Neural crest cell (in vitro differentiated cells): ENCODE results near the gene SEC14L3. TPM values are rescaled to one million over a fixed set of nuclear protein-coding genes. Genes with fewer than 3 reads are reported as not detected.

Experiments
- DNase-seq: peaks from one replicate; pipeline ENCODE4 v3.0.0; 2021; ENCODE audit warnings: low read depth, mixed read lengths, low spot score
- H3K27ac Mint-ChIP-seq: one replicate; pipeline ENCODE4 v1.8.0; 2021; ENCODE audit warnings: mild to moderate bottlenecking, mixed read lengths; ENCODE audit not compliant: unreplicated experiment
- H3K27me3 Mint-ChIP-seq: 2 replicates; pipeline ENCODE4 v1.8.0; 2021; ENCODE audit warnings: low read depth, mild to moderate bottlenecking, mixed read lengths
- H3K36me3 Mint-ChIP-seq: 2 replicates; pipeline ENCODE4 v1.8.0; 2021; ENCODE audit warnings: low read depth, mild to moderate bottlenecking, mixed read lengths
- H3K4me1 Mint-ChIP-seq: 2 replicates; pipeline ENCODE4 v1.8.0; 2021; ENCODE audit warnings: mixed read lengths
- H3K4me3 Mint-ChIP-seq: one replicate; pipeline ENCODE4 v1.8.0; 2021; ENCODE audit warnings: mild to moderate bottlenecking, mixed read lengths
- H3K9me3 Mint-ChIP-seq: 2 replicates; pipeline ENCODE4 v1.8.0; 2021; ENCODE audit warnings: mixed read lengths
- total RNA-seq: library from RNA; stranded (reverse); gene quantifications from 2 replicates; pipeline ENCODE4 v1.2.1, GENCODE V29; 2021
- TF ChIP-seq, protein P1 (sequence below): fragments of 200-600 bp; sonication (generic); conservative IDR thresholded peaks from 2 replicates; pipeline ENCODE4 v1.5.0; 2021; ENCODE audit warnings: antibody characterized with exemption, mild to moderate bottlenecking

The SEC14L3 gene
- total RNA-seq, 1 donor from 2014 or later = not detected

DNA sequence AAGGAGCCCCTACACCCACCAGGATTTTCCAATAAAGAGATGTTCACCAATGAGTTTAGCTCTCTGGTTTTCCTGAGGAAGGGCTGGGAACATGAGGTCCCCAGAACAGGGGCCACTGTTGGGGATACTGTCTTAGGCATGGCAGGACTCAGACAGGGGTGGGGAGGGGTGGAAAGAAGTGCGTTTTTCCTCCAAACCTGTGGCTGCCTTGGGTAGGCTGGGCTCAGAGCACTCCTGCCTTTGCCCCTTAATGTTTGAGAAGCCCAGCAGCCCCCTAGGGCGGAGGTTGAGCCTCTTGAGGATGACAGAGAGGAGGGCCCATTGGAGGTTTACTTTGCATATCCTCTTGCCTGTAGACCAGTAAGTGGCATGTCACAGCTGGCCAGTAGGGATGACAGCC lies 35.6 kb downstream of the SEC14L3 start:
- no peak overlapping the region for H3K27ac Mint-ChIP-seq
- no peak for DNase-seq
- TF ChIP-seq, protein P1, sequence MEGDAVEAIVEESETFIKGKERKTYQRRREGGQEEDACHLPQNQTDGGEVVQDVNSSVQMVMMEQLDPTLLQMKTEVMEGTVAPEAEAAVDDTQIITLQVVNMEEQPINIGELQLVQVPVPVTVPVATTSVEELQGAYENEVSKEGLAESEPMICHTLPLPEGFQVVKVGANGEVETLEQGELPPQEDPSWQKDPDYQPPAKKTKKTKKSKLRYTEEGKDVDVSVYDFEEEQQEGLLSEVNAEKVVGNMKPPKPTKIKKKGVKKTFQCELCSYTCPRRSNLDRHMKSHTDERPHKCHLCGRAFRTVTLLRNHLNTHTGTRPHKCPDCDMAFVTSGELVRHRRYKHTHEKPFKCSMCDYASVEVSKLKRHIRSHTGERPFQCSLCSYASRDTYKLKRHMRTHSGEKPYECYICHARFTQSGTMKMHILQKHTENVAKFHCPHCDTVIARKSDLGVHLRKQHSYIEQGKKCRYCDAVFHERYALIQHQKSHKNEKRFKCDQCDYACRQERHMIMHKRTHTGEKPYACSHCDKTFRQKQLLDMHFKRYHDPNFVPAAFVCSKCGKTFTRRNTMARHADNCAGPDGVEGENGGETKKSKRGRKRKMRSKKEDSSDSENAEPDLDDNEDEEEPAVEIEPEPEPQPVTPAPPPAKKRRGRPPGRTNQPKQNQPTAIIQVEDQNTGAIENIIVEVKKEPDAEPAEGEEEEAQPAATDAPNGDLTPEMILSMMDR = no peak
- H3K4me1 Mint-ChIP-seq = peaks cover 9% of the 10 kb centered on the region
- H3K36me3 Mint-ChIP-seq = no peaks in the 10 kb centered on the region
- H3K27me3 Mint-ChIP-seq = peaks cover 5% of the 10 kb centered on the region
- H3K9me3 Mint-ChIP-seq = no peaks in the 10 kb centered on the region
- H3K4me3 Mint-ChIP-seq = no peak overlapping the region

GRCh38 chr22:30435674-30436126 lies 36.1 kb downstream of the SEC14L3 start:
- Mint-ChIP-seq H3K4me1 (peaks cover 9% of the 10 kb centered on the region), H3K27me3 (peaks cover 5% of the 10 kb centered on the region), H3K36me3 (no peaks in the 10 kb centered on the region), H3K9me3 (no peaks in the 10 kb centered on the region), H3K27ac (no peak overlapping the region), H3K4me3 (no peak overlapping the region)
- TF ChIP-seq, protein P1 = no peak
- no peak for DNase-seq

- H3K36me3 Mint-ChIP-seq = no peaks in the 10 kb centered on the region
- H3K4me3 Mint-ChIP-seq = no peak overlapping the region
- DNase-seq = no peak
- peaks cover 3% of the 10 kb centered on the region for H3K27me3 Mint-ChIP-seq
- peaks cover 9% of the 10 kb centered on the region for H3K4me1 Mint-ChIP-seq
- H3K27ac Mint-ChIP-seq = no peak overlapping the region
- H3K9me3 Mint-ChIP-seq = no peaks in the 10 kb centered on the region
- TF ChIP-seq, protein P1 = no peak
These were observed 37.0 kb downstream of the SEC14L3 start for GRCh38 chr22:30434843-30435242.

DNA sequence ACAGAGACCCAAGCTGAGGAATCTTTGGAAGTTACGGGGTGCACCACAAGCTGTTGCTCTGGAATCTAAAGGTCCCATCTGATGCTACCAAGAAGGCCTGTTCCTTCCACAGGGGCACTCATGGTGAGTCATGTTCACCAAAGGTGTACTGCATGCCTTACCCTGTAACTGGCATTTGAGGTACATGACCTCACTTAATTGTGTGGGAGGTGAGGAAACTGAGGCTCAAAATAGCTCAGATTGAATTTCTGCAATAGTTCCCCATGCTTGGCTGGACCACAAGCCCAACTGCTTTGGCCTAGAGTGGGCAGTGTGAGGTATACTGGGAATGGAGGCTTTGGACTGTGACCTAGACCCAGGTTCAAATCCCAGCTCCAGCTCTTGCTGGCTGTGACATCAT lies 38.0 kb downstream of the SEC14L3 start:
- Mint-ChIP-seq H3K4me3 (no peak overlapping the region), H3K4me1 (peaks cover 9% of the 10 kb centered on the region)

GRCh38 chr22:30433227-30433626 lies 38.6 kb downstream of the SEC14L3 start:
- no peaks in the 10 kb centered on the region for H3K36me3 Mint-ChIP-seq

More for the DNA sequence above, 38.0 kb downstream of the SEC14L3 start:
- TF ChIP-seq, protein P1 = no peak
- no peak for DNase-seq
- no peaks in the 10 kb centered on the region for H3K9me3 Mint-ChIP-seq
- H3K36me3 Mint-ChIP-seq = no peaks in the 10 kb centered on the region
- H3K27ac Mint-ChIP-seq = peak overlapping the region; percentile 78
- H3K27me3 Mint-ChIP-seq = peaks cover 3% of the 10 kb centered on the region

More at GRCh38 chr22:30433227-30433626, 38.6 kb downstream of the SEC14L3 start:
- no peak for DNase-seq
- Mint-ChIP-seq H3K4me3 (no peak overlapping the region), H3K9me3 (no peaks in the 10 kb centered on the region), H3K27ac (no peak overlapping the region), H3K27me3 (peaks cover under 1% of the 10 kb centered on the region), H3K4me1 (peaks cover 9% of the 10 kb centered on the region)
- TF ChIP-seq, protein P1 = no peak
